ENCODE measurements around the gene ZKSCAN7. TPM values are rescaled to one million over a fixed set of nuclear protein-coding genes. Genes with fewer than 3 reads are reported as not detected.

The ZKSCAN7 gene
- total and polyA plus RNA-seq, 2 donors (not counting 3 experiments of a cell fraction or from before 2014, with no cell fraction given): 0.75 to 1.9 TPM

GRCh38 chr3:44596621-44597020 lies 41.6 kb downstream of the ZKSCAN7 start:
- no peak overlapping the region for H3K27ac ChIP-seq (ENCODE audit: insufficient read depth, low read depth, low read length)
- dilution Hi-C loops (cut with MboI; ENCODE audit: extremely low pct_ligation_motif_present, low sequenced_read_pairs): no loop called here
- H3K4me2 ChIP-seq (ENCODE audit: insufficient read depth, low read length): no peak overlapping the region
- ChIA-PET POLR2A (no interaction called here), CTCF (no interaction called here)
- H3K9me3 ChIP-seq (replicated peaks; ENCODE audit: control insufficient read depth, insufficient read depth, low read length): no peaks in the 10 kb centered on the region
- TF ChIP-seq CTCF (IDR thresholded peaks at IDR 0.05; ENCODE audit: extremely low read depth in 1 of 2, insufficient read depth in 1 of 2, low read depth in 1 of 2, low read length in 2 of 2) (no peak), JUN (IDR thresholded peaks at IDR 0.05; ENCODE audit: borderline replicate concordance, insufficient read depth, insufficient read length, low read depth) (no peak), GATA2 (IDR thresholded peaks at IDR 0.05; ENCODE audit: insufficient read depth, insufficient read length, low read depth, low read length) (no peak), MYC (IDR thresholded peaks at IDR 0.05; ENCODE audit: low read depth, low read length) (no peak), FOS (IDR thresholded peaks at IDR 0.05; ENCODE audit: borderline replicate concordance, insufficient read depth, low read length) (no peak), MAX (IDR thresholded peaks at IDR 0.05; ENCODE audit: insufficient read depth, insufficient read length) (no peak), POLR2A (IDR thresholded peaks at IDR 0.05; ENCODE audit: low read depth, low read length) (no peak), POLR2AphosphoS5 (IDR thresholded peaks at IDR 0.05; ENCODE audit: insufficient read depth, low read depth, low read length) (no peak), EZH2 (IDR thresholded peaks at IDR 0.05; ENCODE audit: borderline replicate concordance, low read depth, low read length, severe bottlenecking) (no peak)
- H3K27me3 ChIP-seq (ENCODE audit: control insufficient read depth in 2 of 2, insufficient read depth in 2 of 2, low read length in 2 of 2): no peaks in the 10 kb centered on the region
- no peak overlapping the region for H3K4me3 ChIP-seq (replicated peaks in 1 of 3; ENCODE audit: insufficient read depth in 1 of 3, low read depth in 1 of 3, low read length in 3 of 3)
- no peak overlapping the region for H2AFZ ChIP-seq (ENCODE audit: low read depth, low read length)
- no peaks in the 10 kb centered on the region for H3K79me2 ChIP-seq (ENCODE audit: control insufficient read depth, insufficient read depth, low read length)
- H3K9me1 ChIP-seq (replicated peaks; ENCODE audit: control insufficient read depth, extremely low read depth, insufficient read depth, low read length): no peaks in the 10 kb centered on the region
- BruUV-seq (replicated peaks): no TSS peak
- FAIRE-seq (no peak), DNase-seq (ENCODE audit: low read depth, low spot score) (no peak)
- H3K9ac ChIP-seq (replicated peaks; ENCODE audit: extremely low read depth, insufficient read depth, low read length): no peak overlapping the region
- intact Hi-C loops (cut with micrococcal nuclease): no loop called here
- no peaks in the 10 kb centered on the region for H3K36me3 ChIP-seq (ENCODE audit: control insufficient read depth in 2 of 2, extremely low read depth in 1 of 2, insufficient read depth in 2 of 2, low read length in 2 of 2)
- H3K4me1 ChIP-seq (ENCODE audit: control insufficient read depth, extremely low read depth, insufficient read depth, low read length): no peaks in the 10 kb centered on the region
- no peaks in the 10 kb centered on the region for H4K20me1 ChIP-seq (replicated peaks; ENCODE audit: control insufficient read depth, extremely low read depth, insufficient read depth, low read length)
